Measurements from ENCODE around the gene HUNK.

Gene HUNK

GRCh38 chr21:31896019-31896418 lies 23.2 kb downstream of the HUNK start:
- DNase-seq: peak; percentile 19

GRCh38 chr21:31897311-31897710 lies 24.5 kb downstream of the HUNK start:
- peak; percentile 44 for DNase-seq

DNA sequence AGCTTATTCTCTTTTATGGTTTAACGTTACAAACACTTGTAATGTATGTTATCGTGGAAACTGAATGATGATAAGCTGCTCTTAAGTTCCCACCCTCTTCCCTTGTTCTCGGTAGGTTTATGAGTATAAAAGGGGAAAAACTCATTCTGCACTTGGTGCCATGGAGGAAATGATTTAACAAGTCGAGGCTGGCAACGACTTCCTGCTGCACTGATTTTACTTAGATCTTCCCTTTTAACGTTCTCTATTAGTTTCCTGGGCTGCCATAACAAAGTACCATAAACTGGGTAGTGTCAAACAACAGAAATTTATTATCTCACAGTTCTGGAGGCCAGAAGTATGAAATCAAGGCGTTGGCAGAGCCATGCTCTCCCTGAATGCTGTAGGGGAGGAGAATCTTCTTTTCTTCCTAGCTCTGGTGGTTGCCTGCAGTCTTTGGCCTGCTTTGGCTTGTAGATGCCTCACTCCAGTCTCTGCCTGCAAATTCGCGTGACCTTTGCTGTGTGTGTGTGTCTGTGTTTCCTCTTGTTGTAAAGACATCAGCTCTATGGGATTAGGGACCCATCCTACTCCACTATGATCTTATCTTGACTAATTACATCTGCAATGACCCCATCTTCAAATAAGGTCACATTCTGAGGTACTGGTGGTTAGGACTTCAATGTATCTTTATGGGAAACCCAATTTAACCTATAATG lies 26.3 kb downstream of the HUNK start:
- DNase-seq: peak; percentile 70

DNA sequence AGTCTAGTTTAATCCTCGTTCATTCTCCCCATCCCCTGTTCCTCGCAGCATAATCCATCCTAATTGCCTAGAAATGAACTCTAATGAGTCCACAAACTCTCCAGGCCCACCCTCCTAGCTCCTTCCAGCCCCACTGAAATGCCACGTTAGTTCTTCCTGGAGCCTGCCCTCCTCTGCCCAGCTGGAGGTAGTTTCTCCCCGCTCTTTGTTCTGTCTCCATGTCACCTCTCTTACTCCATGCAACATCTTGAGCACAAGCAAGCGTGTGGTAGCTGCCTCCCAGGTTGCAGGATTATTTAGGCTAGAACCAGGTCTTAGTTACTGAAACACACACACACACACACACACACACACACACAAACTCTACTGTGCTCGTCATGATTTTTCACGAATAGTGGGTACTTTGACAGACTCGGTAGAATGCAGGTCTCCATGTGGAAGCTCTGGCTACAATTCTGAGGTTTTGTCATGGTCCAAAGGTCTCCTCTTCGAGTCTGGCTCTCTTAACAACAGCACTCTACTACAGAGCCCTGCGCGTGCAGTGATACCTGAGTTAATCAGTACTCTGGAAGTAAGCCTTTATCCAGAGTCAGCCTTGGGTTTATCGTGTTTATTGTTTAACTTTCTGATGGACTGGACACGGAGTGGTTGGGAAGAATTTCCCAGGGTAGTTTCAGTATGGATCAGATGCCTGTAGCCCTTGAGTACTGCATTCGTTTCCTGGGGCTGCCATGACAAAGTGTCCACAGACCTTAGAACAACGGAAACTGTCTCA lies 27.5 kb downstream of the HUNK start:
- peak; percentile 34 for DNase-seq

DNA sequence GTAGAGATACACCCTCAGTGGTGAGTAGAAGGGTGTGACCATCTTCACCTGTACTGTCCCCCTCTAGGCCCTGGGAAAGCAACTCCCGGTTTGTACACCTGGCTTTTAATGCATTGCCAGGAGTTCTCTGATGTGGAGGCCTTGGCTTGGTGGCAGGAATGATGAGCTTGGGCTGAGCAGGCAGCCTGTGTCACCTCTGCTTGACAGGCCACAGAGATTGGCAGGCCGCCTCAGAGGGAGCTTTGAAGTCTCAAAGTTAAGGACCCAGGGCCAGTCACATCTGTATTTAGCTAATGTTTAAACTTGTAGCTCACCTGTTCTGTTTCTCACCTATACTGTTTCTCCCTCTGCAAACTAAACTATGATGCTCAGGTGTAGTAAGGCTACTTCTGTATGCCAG lies 28.5 kb downstream of the HUNK start:
- peak; percentile 43 for DNase-seq

DNA sequence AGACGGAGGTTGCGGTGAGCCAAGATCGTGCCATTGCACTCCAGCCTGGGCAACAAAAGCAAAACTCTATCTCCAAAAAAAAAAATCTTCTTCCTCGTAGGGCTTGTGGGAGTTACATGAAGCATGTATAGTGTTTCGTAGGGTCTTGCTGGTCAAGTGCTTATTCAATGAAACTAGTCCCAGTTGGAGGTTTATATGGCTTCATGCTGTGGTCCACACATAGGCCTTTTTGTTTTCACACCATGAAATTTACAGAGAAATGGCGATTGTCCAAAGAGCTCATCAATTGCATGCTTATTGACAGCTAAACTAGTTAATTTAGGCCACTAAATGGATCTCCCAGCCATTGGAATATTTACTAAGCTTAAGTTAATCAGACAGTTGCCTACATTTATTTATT lies 29.6 kb downstream of the HUNK start:
- DNase-seq: peak; percentile 7

- no peak for DNase-seq
These were observed 31.1 kb downstream of the HUNK start for GRCh38 chr21:31903896-31904295.

DNA sequence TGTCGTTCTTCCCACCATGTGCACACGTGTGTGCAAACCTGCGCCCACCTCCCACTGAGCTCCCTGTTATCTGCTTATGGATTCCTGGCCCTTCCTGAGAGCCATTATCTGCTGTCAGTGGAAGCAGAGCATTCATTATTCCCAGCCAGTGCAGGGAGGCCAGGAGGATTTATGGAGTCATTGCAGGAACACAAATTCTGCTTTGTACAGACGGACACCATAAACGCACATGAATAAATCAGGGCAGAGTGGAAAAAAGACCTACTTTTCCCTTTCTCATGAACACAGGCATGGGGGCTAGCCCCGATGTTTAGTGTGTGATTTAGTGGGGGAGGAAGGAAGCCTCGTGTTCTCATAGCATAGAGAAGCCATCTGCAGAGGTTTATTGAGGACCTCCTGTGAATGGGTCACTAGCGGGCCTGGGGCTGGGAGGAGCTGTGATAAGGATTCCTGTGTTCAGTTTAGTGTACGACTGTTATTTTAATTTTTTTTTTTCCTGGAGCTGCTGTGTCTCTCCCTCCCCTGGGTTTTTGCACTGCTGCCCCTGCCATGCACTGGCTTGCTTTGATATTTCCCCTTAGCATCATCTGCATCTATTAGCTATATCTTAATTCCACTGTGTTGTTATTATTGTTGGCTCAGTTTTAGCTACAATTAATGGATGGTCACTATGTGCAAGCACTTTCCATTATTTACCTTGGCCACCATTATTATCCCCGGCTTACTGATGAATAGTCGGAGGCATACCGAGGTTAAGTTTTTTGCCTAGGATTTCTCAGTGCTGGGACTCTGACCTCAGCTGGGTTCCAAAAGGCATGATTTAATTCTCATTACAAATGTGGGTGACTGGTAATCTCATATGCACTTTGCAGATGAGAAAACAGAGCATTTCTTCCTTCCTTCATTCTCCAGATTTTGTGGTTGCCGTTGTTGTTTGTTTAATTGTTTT lies 33.0 kb downstream of the HUNK start:
- DNase-seq: peak; percentile 44

GRCh38 chr21:31908106-31909031 lies 35.5 kb downstream of the HUNK start:
- DNase-seq: peak; percentile 84

- peak; percentile 63 for DNase-seq
These were observed 36.6 kb downstream of the HUNK start for GRCh38 chr21:31909153-31910073.

DNA sequence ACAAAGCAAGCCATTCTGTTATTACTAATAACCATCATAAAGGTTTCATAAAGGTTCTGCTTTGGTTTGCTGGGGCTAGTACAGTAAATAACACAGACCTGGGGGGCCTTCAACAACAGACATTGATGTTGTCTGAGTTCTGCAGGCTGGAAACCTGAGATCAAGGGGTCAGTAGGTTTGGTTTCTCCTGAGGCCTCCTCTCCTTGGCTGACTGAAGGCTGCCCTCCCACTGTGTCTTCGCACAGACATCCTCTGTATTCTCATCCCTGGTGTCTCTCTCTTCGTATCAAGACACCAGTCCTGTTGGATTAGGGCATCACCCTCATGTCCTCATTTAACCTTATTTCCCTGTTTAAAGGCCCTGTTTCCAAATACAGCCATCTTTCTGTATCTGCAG lies 37.3 kb downstream of the HUNK start:
- peak; percentile 47 for DNase-seq

DNA sequence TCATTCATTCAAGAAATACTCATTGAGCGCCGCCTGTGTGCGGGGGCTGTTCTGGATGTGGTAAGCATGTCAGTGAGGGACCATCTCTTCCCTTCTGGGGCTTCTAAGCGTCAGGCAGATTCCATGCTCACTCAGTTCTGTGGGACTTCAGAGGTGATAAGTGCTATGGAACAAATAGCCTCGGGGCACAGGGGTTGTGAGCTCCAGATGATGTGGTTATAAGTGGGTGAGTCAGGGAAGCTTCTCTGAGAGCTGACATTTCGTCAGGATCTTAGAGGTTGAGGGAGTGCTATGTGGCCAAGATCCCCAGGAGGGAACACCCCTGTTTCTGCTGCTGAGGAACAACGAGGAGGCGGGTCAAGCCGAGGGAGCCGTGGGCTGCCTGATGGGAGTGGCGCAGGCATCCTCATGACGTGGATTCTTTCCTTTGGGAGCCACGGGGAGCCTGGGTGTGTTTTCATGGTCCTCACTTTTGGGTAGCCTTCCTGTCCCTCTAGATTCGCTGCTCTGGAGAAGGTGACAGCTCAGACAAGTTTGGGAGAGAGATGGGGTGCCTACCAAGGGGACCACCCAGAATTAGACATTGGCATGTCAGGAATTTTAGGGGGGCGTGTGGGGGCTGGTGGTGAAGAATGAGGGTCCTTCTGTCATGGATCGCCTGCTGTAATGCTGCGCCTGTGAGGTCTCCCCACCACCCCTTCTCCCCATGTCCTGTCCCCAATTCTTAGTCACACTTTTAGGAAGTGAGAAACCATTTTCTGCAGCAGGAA lies 38.5 kb downstream of the HUNK start:
- peak; percentile 95 for DNase-seq

- DNase-seq: peak; percentile 55
These were observed 39.7 kb downstream of the HUNK start for GRCh38 chr21:31912501-31912900.

- peak; percentile 58 for DNase-seq
These were observed 40.4 kb downstream of the HUNK start for GRCh38 chr21:31913182-31913608.

- peak; percentile 51 for DNase-seq
These were observed 41.7 kb downstream of the HUNK start for GRCh38 chr21:31914472-31914871.

GRCh38 chr21:31915566-31915965 lies 42.7 kb downstream of the HUNK start:
- DNase-seq: no peak

- DNase-seq: peak; percentile 16
These were observed 44.3 kb downstream of the HUNK start for GRCh38 chr21:31917108-31917507.

DNA sequence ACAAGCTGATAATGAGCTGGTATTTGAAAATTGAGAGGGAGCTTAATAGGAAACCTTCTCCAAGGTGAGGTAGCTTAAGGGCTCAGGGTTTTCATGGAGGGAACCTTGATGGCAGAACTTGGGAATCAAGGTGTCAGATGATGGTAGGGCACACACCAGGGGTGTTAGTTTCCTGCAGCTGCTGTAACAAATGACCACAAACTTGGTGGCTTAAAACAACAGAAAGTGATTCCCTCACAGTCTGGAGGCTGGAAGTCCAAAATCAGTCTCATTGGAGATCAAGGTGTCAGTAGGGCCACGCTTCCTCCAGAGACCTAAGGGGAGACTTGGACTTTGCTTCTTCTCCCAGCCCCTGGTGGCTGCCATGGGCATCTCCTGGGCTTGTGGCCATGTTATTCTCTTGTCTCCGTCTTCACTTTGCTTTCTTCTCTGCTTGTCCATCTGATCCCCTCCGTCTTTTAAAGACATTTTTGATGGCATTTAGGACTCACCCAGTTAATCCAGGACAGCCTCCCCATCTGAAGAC lies 45.5 kb downstream of the HUNK start:
- DNase-seq: peak; percentile 25

DNA sequence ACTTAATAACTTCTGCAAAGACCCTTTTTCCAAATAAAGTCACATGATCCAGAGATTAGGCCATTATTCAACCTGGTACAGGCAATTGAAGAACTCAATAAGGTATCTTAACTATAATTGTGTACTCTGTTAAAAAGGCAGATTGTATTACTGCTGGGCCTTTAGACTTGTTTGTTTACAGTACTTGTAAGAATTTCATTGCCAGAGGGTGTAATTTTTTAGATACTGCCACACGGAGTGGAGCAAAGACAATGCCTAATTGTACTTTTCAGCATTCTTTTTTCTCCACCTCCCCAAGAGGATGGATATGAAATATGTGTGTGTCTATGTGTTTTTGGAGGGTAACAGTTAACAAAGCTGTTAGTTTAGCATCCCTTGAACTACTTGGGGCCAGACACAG lies 47.5 kb downstream of the HUNK start:
- DNase-seq: no peak

DNA sequence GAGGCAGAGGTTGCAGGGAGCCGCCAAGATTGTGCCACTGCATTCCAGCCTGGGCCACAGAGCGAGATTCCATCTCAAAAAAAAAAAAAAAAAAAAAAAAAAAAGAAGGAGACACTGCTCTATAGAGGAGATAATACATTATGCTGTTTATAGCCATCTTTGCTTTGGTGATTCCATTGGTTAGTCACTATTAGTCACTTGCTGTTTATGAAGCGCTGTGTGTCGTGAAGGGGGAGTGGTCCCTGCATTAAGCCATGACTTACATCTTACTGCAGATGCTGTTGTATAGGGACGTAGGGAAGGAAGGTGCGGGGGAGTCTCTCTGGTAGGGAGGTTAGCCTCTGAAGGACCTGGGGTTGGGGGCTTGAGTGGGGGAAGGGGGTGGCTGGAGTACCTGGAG lies 48.3 kb downstream of the HUNK start:
- DNase-seq: peak; percentile 48

All from islet precursor cell (in vitro differentiated cells).